KMS-11 (cell line): ENCODE measurements around the gene NAP1L3.

ENCODE experiments used
- H2AFZ ChIP-seq: fragments of 200-600 bp; sonication (generic); 2 replicates; pipeline ENCODE4 v1.6.1; 2016; ENCODE audit warnings: antibody characterized with exemption, mixed run types, low read depth
- H3K27ac ChIP-seq: fragments of 200-600 bp; sonication (generic); 2 replicates; pipeline ENCODE4 v1.6.1; 2016; ENCODE audit warnings: mild to moderate bottlenecking, mixed run types
- H3K27me3 ChIP-seq: fragments of 200-600 bp; sonication (generic); 2 replicates; pipeline ENCODE4 v1.6.1; 2017; ENCODE audit warnings: mild to moderate bottlenecking, low read depth, mixed run types, moderate library complexity; ENCODE audit not compliant: insufficient read depth
- H3K36me3 ChIP-seq: fragments of 200-600 bp; sonication (generic); 2 replicates; pipeline ENCODE4 v1.6.1; 2017; ENCODE audit warnings: mild to moderate bottlenecking, mixed run types; ENCODE audit not compliant: insufficient read depth
- H3K4me1 ChIP-seq: fragments of 200-600 bp; sonication (generic); 2 replicates; pipeline ENCODE4 v1.6.1; 2016; ENCODE audit warnings: mild to moderate bottlenecking, low read depth, mixed run types; ENCODE audit not compliant: poor library complexity, severe bottlenecking
- H3K4me2 ChIP-seq: fragments of 200-600 bp; sonication (generic); 2 replicates; pipeline ENCODE4 v1.7.0; 2016; ENCODE audit warnings: mild to moderate bottlenecking, mixed run types
- H3K4me3 ChIP-seq: fragments of 200-600 bp; sonication (generic); IDR thresholded peaks from 2 replicates; pipeline ENCODE4 v1.6.1; 2017; ENCODE audit warnings: low read depth, low read length, mixed read lengths; ENCODE audit not compliant: insufficient read depth
- H3K79me2 ChIP-seq: fragments of 200-600 bp; sonication (generic); 2 replicates; pipeline ENCODE4 v1.6.1; 2016; ENCODE audit warnings: low read depth, mixed run types; ENCODE audit not compliant: insufficient read depth
- H3K9ac ChIP-seq: fragments of 200-600 bp; sonication (generic); 2 replicates; pipeline ENCODE4 v1.6.1; 2016; ENCODE audit warnings: mild to moderate bottlenecking, mixed run types
- H4K20me1 ChIP-seq: fragments of 200-600 bp; sonication (generic); 2 replicates; pipeline ENCODE4 v1.6.1; 2016; ENCODE audit warnings: mild to moderate bottlenecking, mixed run types; ENCODE audit not compliant: insufficient read depth
- TF ChIP-seq, protein P1 (sequence below): fragments of 200-600 bp; sonication (generic); conservative IDR thresholded peaks from 2 replicates; pipeline ENCODE4 v1.6.1; 2017; ENCODE audit warnings: low read depth, mild to moderate bottlenecking, antibody characterized with exemption, low read length, moderate library complexity, mixed read lengths

NAP1L3 gene

DNA sequence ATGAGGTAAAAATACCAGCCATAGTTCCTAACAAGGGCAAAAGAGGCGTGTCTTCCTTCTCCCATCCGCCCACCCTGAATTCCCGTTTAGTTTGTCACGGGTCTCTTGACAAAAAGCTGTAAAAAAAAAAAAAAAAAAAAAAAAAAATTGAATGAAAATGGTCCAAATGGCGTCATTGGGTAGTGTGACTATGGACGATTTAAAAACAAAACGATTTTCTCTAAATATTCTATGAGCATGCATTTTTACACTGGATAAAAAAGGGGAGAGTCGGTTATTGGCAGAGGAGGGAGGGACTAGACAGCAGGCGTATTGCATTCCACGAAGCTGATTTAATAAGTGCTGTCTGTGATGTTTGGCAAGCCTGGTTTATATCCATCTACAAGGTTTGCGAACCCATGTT, 492 bp upstream of the NAP1L3 start, which contains the start of gene FAM133A:
Gene FAM133A, plus strand, starts transcription at position 338 of the 403 bp plus-strand sequence. CDS start 35,214 bp downstream, outside the sequence.
- H3K4me3 ChIP-seq = no peak within 1 kb of the TSS
- H3K4me2 ChIP-seq = peak within 1 kb of the TSS; percentile 63
- TF ChIP-seq, protein P1, sequence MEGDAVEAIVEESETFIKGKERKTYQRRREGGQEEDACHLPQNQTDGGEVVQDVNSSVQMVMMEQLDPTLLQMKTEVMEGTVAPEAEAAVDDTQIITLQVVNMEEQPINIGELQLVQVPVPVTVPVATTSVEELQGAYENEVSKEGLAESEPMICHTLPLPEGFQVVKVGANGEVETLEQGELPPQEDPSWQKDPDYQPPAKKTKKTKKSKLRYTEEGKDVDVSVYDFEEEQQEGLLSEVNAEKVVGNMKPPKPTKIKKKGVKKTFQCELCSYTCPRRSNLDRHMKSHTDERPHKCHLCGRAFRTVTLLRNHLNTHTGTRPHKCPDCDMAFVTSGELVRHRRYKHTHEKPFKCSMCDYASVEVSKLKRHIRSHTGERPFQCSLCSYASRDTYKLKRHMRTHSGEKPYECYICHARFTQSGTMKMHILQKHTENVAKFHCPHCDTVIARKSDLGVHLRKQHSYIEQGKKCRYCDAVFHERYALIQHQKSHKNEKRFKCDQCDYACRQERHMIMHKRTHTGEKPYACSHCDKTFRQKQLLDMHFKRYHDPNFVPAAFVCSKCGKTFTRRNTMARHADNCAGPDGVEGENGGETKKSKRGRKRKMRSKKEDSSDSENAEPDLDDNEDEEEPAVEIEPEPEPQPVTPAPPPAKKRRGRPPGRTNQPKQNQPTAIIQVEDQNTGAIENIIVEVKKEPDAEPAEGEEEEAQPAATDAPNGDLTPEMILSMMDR = no peak
- H4K20me1 ChIP-seq = no peaks in the 10 kb centered on the region
- no peak within 1 kb of the TSS; the same call in 1 of the 2 replicates for H3K27ac ChIP-seq
- no peaks in the 10 kb centered on the region for H3K79me2 ChIP-seq
- no peaks in the 10 kb centered on the region for H3K36me3 ChIP-seq
- H3K4me1 ChIP-seq = no peaks in the 10 kb centered on the region
- H3K9ac ChIP-seq = no peak within 1 kb of the TSS; the same call in 1 of the 2 replicates
- H2AFZ ChIP-seq = peak within 1 kb of the TSS; percentile 86
- no peaks in the 10 kb centered on the region for H3K27me3 ChIP-seq

GRCh38 chrX:93660575-93660974, 12.8 kb downstream of the NAP1L3 start:
- Histone ChIP-seq H3K4me2 (no peak overlapping the region), H2AFZ (no peak overlapping the region), H3K4me3 (no peak overlapping the region), H4K20me1 (no peaks in the 10 kb centered on the region), H3K79me2 (no peaks in the 10 kb centered on the region), H3K27ac (no peak overlapping the region), H3K36me3 (no peaks in the 10 kb centered on the region), H3K27me3 (no peaks in the 10 kb centered on the region), H3K9ac (no peak overlapping the region), H3K4me1 (no peaks in the 10 kb centered on the region)
- TF ChIP-seq, protein P1 = no peak

DNA sequence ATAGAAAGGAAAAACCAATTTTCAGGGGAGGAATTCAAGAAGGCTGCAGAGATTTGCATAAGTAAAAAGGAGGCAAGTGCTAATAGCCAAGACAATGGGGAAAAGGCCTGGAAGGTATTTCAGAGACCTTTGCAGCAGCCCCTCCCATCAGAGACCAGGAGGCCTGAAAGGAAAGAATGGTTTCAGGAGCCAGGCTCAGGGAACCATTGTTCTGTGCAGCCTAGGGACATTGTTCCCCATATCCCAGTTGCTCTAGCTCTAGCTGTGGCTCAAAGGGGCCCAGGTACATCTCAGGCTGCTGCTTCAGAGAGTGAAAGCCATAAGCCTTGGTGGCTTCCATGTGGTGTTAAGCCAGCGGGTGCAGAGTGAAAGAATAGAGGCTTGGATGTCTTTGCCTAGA, 24.0 kb downstream of the NAP1L3 start:
- Histone ChIP-seq H3K4me2 (no peak overlapping the region), H3K27ac (no peak overlapping the region), H3K4me3 (no peak overlapping the region), H3K4me1 (no peaks in the 10 kb centered on the region), H3K27me3 (no peaks in the 10 kb centered on the region), H3K9ac (no peak overlapping the region), H3K36me3 (no peaks in the 10 kb centered on the region), H2AFZ (no peak overlapping the region), H3K79me2 (no peaks in the 10 kb centered on the region), H4K20me1 (no peaks in the 10 kb centered on the region)
- TF ChIP-seq, protein P1 = no peak

- no peak overlapping the region for H3K4me2 ChIP-seq
- H3K4me3 ChIP-seq = no peak overlapping the region
- H3K36me3 ChIP-seq = no peaks in the 10 kb centered on the region
- no peaks in the 10 kb centered on the region for H3K27me3 ChIP-seq
- H3K4me1 ChIP-seq = no peaks in the 10 kb centered on the region
- no peak overlapping the region for H3K27ac ChIP-seq
- no peak overlapping the region for H3K9ac ChIP-seq
- TF ChIP-seq, protein P1 = no peak
- H3K79me2 ChIP-seq = no peaks in the 10 kb centered on the region
- no peak overlapping the region for H2AFZ ChIP-seq
- no peaks in the 10 kb centered on the region for H4K20me1 ChIP-seq
These were observed 35.8 kb downstream of the NAP1L3 start for GRCh38 chrX:93637591-93637990.
